NCI-H446 treated with DMSO at 0.1 percent for 48 hours (cell line): ENCODE data around the gene FOXA2.
"Not testable (repeated sequence)": the region's sequence is repeated elsewhere in the genome, so short reads cannot be mapped to it uniquely, and the experiment has no call there.

Experiments used
- DNase-seq: peaks from one replicate; lab custom pipeline; 2025; lab: John Stamatoyannopoulos, UW

The FOXA2 gene

GRCh38 chr20:22567944-22568871 is 16.2 kb downstream of the FOXA2 start:
- no peak for DNase-seq

- no peak for DNase-seq
Observed at GRCh38 chr20:22566876-22567658, 17.3 kb downstream of the FOXA2 start.

DNA sequence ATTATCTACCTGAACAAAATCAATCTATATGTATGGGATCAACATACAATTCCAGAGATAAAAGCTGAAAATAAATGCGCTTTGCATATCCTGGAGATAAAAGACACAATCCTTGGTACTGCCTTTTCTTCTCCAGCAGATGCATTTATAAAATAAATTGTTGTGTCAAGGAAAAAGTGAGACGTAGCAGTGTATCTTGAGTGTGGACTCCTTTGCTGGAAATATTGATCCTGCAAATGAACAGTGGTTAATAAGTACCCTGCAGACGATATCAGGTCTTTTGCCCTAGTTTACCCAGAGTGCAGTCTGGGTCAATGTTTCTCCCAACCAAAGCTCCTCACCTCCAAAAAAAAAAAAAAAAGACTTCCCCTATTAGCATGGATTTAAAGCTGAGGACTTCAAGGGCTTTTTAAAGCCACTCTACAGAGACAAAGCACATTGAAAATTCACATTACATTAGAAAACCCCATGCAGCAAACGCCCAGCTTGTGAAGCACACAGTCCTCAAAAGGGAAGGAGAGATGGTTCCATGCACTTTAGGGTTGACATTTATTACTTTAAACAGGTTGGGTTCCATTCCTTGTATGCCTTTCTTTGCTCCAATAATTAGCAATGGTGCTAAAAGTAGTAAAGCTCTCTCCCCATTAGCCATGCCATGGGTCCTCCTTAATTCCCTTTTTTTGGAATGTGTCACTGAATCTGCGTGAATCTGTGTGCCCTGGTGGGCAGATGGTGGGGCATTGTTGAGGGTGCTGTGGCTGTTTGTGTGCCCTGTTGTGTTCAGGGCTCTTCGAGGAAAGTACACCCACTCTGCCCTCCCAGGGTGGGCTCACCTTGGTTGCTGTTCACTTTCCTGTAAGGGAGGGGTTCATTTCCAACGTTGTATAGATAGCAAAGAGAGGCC is 21.1 kb downstream of the FOXA2 start:
- DNase-seq, result no peak

GRCh38 chr20:22562620-22563019 is 21.8 kb downstream of the FOXA2 start:
- no peak for DNase-seq

DNA sequence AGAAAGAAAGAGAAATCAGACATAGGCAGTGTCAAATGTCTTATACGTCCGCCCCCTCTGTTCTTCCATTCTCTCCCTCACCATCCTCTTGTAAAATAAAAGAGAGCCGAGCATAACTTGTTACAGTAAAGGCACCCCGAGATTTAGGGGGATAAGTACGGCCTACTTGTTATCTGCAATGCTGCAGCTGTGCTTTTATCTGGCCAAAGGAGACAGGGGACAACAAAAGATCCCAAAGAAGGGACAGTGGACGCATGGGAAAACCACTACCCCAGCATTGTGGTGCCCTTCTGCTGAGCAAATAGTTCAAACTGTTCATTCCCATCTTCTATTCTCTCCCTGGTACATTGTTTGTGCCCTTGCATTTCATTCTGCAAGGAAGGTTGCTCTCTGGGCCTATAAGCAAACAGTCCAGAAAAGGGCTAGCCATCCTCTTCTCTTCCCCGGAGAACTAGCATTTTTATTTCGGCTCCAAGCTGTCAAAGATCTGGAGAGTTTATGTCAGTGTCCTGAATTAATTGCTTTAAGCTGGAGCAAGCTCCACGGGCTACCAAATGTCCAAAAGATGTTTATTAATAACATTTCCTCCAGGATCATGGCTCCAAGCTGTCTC is 22.3 kb downstream of the FOXA2 start:
- no peak for DNase-seq

- no peak for DNase-seq
Observed at GRCh38 chr20:22560817-22561216, 23.6 kb downstream of the FOXA2 start.

DNA sequence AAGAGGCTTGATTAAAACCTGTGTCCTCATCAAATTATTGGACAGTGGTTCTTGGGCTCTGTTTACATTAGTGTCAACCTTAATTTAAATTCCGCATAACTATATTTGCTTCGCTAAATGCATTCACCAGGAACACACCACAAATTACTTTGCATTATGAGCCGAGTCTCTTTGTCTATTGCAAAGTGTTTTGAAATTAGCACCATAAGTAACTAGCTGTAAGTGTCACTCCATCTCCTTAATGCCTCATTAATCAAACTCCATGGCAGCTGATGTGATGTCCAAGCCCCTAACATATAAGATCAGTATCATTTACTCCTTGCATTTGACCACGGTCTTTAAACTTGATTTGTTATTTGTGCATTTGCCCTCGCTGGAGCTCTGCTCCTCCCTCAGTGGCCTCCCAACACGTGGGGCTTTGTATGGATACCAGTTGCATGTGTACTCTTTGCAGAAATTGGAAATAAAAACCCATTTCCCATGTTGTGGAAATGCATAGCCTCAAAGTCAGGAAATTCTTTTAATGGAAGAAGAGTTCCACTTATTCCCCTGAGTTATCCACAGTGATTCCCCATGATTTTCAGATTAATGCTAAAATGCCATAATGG is 24.6 kb downstream of the FOXA2 start:
- DNase-seq, result no peak

GRCh38 chr20:22557403-22558276 is 26.7 kb downstream of the FOXA2 start:
- DNase-seq, result no peak

DNA sequence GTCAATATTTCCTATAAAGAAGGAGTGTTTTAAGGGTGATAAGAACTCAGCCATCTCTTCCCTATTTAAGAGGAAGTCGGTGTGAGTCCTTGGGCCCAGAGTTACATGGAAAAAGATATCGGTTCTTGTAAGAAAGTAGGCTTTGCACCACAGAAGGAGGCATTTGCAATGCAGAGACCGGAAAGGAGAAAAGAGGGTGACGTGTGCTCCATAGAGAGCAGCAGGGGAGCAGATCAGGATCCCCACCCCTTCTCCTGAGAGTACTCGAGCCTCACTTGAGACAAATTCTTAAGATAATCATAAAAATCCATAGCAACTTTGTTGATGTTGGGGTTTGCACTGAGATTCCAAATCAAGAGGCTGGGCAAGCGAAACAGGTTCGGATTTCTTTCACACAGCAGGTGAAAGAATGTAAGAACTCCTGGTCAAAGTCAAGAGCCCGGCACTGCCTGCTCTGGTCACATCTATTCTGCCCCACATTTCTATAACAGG is 27.8 kb downstream of the FOXA2 start:
- DNase-seq, result no peak

- DNase-seq, result no peak
Observed at GRCh38 chr20:22555791-22556564, 28.4 kb downstream of the FOXA2 start.

DNA sequence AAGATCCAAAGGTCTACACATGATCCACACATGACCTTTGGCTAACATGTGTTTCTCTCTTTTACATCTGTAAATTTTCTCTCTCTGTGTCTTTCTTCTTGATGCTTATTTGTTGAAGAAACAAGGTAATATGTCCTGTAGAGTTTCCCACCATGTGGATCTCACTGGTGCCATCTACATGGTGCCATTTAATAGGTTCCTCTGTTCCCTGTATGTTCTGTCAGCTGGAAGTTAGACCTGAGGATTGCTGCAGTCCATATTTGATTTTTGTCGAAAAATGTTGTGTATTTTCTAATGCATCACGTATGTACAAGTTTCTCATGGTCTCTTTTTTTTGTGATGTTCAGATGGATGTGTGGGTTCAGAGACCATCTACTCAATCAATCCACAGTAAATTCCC is 30.0 kb downstream of the FOXA2 start:
- DNase-seq, result no peak

DNA sequence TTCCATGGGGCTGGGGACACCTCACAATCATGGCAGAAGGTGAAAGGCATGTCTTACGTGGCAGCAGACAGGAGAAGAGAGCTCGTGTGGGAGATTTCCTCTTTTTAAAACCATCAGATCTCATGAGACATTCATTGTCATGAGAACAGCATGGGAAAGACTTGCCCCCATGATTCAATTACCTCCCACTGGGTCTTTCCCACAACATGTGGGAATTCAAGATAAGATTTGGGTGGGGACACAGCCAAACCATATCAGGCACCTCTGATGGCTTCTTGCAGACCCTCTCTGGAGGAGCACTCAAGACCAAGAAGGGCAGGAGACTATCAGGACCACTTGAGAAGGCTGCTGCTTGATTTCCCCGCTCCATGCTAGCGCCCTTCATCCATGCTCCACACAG is 33.9 kb downstream of the FOXA2 start:
- not testable (repeated sequence) for DNase-seq

- DNase-seq, result no peak
Observed at GRCh38 chr20:22548040-22548439, 36.3 kb downstream of the FOXA2 start.

DNA sequence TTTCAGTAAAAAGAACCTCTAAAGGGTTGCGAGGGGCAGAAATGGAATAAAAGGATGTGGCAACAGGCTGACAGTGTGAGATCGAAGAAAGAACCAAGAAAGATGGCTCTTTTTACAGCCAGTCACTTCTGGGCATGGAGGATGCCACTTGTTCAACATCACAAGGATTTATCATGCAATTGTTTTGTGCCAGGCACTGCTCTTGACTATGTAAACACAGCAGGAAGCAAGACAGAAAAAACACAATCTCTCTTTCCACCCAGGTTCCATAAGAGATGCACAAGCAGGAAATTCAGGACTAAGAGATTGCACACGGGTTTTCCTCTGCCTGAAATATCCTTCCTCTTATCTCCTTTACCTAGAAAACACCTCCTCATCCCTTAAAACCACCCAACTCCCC is 38.0 kb downstream of the FOXA2 start:
- DNase-seq, result no peak

DNA sequence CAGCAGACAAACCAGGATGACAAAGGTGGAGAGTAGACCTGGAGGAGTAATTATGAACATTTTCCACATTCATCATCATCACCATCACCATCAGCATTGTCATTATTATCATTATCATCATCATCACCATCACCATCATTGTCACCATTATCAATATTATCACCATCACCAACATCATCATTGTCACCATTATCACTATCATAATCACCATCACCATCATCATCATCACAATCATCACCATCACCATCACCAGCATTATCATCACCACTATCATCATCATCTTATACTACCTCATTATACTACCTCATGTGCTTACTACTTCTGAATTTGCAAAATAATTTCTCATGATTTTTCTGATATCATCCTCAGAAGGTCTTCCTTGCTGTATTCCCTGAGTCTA is 39.3 kb downstream of the FOXA2 start:
- no peak for DNase-seq

DNA sequence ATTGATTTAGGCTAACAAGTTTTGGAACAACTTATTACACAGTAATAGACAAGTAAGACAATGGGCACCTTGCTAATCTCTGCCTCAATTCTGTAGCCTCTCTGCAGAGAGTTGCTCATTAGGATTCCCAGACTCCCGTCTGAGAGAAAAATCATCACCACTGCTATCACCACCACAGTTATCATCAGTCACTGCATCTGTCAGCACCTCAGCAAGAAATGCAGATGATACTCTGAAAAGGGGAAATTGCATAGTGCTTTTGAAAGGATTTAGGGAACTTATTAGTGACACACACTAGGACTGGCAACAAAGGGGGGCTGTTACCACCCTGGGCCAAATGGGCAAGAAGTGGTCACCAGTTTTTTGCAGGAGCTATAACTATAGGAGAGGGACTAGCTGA is 39.9 kb downstream of the FOXA2 start:
- DNase-seq, result no peak

DNA sequence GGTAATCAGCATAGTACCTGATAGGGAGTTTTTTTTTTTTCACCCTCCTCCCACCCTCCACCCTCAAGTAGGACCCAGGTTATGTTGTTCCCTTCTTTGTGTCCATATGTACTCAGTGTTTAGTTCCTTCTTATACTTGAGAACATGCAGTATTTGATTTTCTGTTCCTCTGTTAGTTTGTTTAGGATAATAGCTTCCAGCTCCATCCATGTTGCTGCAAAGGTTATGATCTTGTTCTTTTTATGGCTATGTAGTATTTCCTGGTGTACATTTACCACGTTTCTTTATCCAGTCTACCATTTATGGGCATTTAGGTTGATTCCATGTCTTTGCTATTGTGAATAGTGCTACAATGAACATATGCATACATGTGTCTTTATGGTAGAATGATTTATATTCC is 41.9 kb downstream of the FOXA2 start:
- no peak for DNase-seq

DNA sequence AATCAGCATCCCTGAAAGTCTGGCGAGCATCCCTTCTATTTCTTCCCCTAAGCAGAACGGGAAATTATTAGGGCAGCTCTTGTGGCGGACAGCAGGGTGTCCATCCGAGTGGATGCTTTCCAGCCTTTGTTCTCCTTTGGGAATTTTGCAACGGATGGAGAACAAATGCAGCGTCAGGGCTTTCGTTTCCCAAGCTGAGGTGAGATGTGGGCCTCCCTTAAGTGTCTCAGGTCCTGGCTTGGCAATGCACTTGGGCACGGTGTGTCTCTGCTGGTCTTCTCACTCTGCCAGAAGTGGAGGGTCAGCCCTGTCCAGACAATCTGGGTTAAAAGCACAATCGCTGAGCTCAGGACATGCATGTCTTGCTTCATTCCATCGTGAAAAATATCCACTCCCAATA is 43.5 kb downstream of the FOXA2 start:
- no peak for DNase-seq
